Measurements from ENCODE around the gene LRRC42. TPM values are rescaled to one million over a fixed set of nuclear protein-coding genes. Genes with fewer than 3 reads are reported as not detected.
"Not testable (repeated sequence)": the region's sequence is repeated elsewhere in the genome, so short reads cannot be mapped to it uniquely, and the experiment has no call there.

LRRC42 gene
- total and polyA plus RNA-seq, 2 donors from 2014 or later = 23.8 to 25.6 TPM

DNA sequence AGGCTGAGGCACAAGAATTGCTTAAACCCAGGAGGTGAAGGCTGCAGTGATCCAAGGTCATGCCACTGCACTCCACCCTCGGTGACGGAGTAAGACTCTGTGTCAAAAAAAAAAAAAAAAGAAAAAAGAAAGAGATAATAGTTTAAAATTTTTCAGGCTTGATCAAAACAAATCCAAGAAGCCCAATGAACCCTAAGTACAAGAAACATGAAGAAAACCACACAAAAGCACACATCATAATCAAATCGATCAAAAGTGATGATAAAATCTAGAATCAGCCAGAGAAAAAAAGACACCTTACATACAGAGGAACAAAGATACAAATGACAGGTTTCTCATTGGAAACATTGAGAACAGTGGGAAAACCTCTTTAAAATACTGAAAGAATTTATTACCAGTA is 40.3 kb downstream of the LRRC42 start:
- H3K4me3 ChIP-seq (ENCODE audit: low read length in 3 of 3) = no peak overlapping the region
- intact Hi-C loops (cut with DNase I) = no loop called here
- TF ChIP-seq, protein P1, sequence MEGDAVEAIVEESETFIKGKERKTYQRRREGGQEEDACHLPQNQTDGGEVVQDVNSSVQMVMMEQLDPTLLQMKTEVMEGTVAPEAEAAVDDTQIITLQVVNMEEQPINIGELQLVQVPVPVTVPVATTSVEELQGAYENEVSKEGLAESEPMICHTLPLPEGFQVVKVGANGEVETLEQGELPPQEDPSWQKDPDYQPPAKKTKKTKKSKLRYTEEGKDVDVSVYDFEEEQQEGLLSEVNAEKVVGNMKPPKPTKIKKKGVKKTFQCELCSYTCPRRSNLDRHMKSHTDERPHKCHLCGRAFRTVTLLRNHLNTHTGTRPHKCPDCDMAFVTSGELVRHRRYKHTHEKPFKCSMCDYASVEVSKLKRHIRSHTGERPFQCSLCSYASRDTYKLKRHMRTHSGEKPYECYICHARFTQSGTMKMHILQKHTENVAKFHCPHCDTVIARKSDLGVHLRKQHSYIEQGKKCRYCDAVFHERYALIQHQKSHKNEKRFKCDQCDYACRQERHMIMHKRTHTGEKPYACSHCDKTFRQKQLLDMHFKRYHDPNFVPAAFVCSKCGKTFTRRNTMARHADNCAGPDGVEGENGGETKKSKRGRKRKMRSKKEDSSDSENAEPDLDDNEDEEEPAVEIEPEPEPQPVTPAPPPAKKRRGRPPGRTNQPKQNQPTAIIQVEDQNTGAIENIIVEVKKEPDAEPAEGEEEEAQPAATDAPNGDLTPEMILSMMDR (IDR thresholded peaks at IDR 0.05; ENCODE audit: borderline replicate concordance, extremely low read depth, insufficient read depth) = no peak
- H3K9me3 ChIP-seq (ENCODE audit: control insufficient read depth in 2 of 3, insufficient read depth in 1 of 3, low read length in 3 of 3) = no peaks in the 10 kb centered on the region
- no peaks in the 10 kb centered on the region for H3K36me3 ChIP-seq (ENCODE audit: control insufficient read depth in 2 of 3, insufficient read depth in 3 of 3, low read length in 3 of 3)
- DNase-seq (no peak), FAIRE-seq (no peak)
- H3K27ac ChIP-seq (ENCODE audit: low read depth in 2 of 2, low read length in 2 of 2) = no peak overlapping the region
- H3K27me3 ChIP-seq (ENCODE audit: control insufficient read depth, insufficient read depth, low read length) = no peaks in the 10 kb centered on the region
- no peak overlapping the region for H3K9ac ChIP-seq (ENCODE audit: low read length in 3 of 3)
- peaks cover 0 to 13% (median 3%) of the 10 kb centered on the region in 3 donors for H3K4me1 ChIP-seq (ENCODE audit: control insufficient read depth in 2 of 3, insufficient read depth in 2 of 3, low read depth in 1 of 3, low read length in 3 of 3)

DNA sequence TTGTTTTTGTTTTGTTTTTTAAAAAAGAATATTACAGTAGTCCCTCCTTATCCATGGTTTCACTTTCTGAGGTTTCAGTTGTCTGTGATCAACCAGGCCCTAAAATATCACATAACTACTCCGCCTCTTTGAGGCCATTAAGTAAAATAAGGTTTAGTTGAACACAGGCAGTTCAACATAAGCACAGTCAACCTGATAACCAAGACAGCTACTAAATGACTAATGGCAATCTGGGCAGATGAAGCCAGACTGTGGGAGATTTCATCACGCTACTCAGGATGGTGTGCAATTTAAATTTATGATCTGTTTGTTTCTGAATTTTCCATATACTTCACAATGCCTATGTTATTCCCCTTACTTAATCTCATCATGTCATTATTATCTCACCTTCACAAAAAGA is 41.7 kb downstream of the LRRC42 start:
- TF ChIP-seq, protein P1 (IDR thresholded peaks at IDR 0.05; ENCODE audit: borderline replicate concordance, extremely low read depth, insufficient read depth) = no peak
- Histone ChIP-seq H3K9ac (ENCODE audit: low read length in 3 of 3) (no peak overlapping the region), H3K36me3 (ENCODE audit: control insufficient read depth in 2 of 3, insufficient read depth in 3 of 3, low read length in 3 of 3) (no peaks in the 10 kb centered on the region), H3K4me1 (ENCODE audit: control insufficient read depth in 2 of 3, insufficient read depth in 2 of 3, low read depth in 1 of 3, low read length in 3 of 3) (peaks cover 0 to 4% (median 0%) of the 10 kb centered on the region in 3 donors), H3K4me3 (ENCODE audit: low read length in 3 of 3) (no peak overlapping the region), H3K9me3 (ENCODE audit: control insufficient read depth in 2 of 3, insufficient read depth in 1 of 3, low read length in 3 of 3) (no peaks in the 10 kb centered on the region), H3K27ac (ENCODE audit: low read depth in 2 of 2, low read length in 2 of 2) (no peak overlapping the region), H3K27me3 (ENCODE audit: control insufficient read depth, insufficient read depth, low read length) (no peaks in the 10 kb centered on the region)
- intact Hi-C loops (cut with DNase I) = no loop called here
- DNase-seq = no peak
- FAIRE-seq = no peak

DNA sequence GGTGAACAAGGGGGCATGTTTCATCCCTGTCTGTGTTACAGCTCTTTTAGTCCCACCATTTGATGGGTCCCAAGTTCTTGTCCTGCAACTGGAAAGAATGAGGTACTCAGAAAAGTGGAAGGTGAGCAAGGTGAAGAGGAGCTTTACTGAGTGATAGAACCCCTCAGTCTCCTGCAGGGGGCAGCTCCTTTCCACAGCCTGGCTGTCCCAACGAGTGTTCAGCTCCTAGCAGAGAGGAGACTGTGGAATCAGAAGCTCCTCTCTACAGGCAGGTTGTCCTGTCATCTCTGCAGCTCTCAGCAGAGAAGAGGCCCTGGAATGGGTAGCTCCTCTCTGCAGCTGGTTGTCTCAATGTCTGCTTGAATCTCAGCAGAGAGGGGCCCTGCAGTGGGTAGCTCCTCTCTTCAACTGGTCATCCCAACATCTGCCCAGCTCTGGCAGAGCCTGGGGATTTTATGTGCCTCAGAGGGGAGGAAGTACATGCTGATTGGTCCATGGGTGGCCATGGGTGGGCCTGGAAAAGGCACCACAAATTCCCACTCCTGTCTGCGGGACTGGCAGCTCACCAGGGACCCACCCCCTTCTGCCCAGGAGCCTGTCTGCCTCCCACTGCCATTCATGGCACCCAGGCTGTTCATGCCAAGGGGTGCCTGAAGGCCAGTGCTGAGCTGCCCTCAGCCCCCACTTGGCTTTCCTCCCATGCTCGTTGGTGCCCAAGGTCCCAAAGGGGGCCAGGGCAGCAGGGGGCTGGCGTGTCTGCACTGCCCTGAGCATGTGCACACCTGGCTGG is 46.1 kb downstream of the LRRC42 start:
- H3K9ac ChIP-seq (ENCODE audit: low read length in 3 of 3) = no peak overlapping the region
- no peaks in the 10 kb centered on the region for H3K27me3 ChIP-seq (ENCODE audit: control insufficient read depth, insufficient read depth, low read length)
- no peak for DNase-seq
- no peaks in the 10 kb centered on the region for H3K36me3 ChIP-seq (ENCODE audit: control insufficient read depth in 2 of 3, insufficient read depth in 3 of 3, low read length in 3 of 3)
- no peak overlapping the region for H3K27ac ChIP-seq (ENCODE audit: low read depth in 2 of 2, low read length in 2 of 2)
- TF ChIP-seq, protein P1 (IDR thresholded peaks at IDR 0.05; ENCODE audit: borderline replicate concordance, extremely low read depth, insufficient read depth) = no peak
- intact Hi-C loops (cut with DNase I) = no loop called here
- H3K9me3 ChIP-seq (ENCODE audit: control insufficient read depth in 2 of 3, insufficient read depth in 1 of 3, low read length in 3 of 3) = no peaks in the 10 kb centered on the region
- H3K4me1 ChIP-seq (ENCODE audit: control insufficient read depth in 2 of 3, insufficient read depth in 2 of 3, low read depth in 1 of 3, low read length in 3 of 3) = no peaks in the 10 kb centered on the region
- H3K4me3 ChIP-seq (ENCODE audit: low read length in 3 of 3) = no peak overlapping the region
- FAIRE-seq = no peak

DNA sequence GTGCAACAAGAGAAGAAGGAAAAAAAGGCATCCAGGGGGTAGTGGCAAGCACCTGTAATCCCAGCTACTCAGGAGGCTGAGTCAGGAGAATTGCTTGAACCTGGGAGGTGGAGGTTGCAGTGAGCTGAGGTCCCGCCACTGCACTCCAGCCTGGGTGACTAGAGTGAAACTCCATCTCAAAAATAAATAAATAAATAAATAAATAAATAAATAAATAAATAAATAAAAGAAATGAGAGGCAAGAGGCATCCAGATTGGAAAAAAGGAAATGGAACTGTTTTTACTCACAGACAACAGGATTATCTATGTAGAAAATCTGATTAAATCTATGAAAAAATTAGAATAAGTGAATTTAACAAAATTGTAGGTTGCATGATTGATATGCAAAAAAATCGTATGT is 48.4 kb downstream of the LRRC42 start:
- H3K27me3 ChIP-seq (ENCODE audit: control insufficient read depth, insufficient read depth, low read length); H3K36me3 ChIP-seq (ENCODE audit: control insufficient read depth in 2 of 3, insufficient read depth in 3 of 3, low read length in 3 of 3); FAIRE-seq; DNase-seq; H3K9me3 ChIP-seq (ENCODE audit: control insufficient read depth in 2 of 3, insufficient read depth in 1 of 3, low read length in 3 of 3); H3K4me3 ChIP-seq (ENCODE audit: low read length in 3 of 3); H3K27ac ChIP-seq (ENCODE audit: low read depth in 2 of 2, low read length in 2 of 2); H3K9ac ChIP-seq (ENCODE audit: low read length in 3 of 3); H3K4me1 ChIP-seq (ENCODE audit: control insufficient read depth in 2 of 3, insufficient read depth in 2 of 3, low read depth in 1 of 3, low read length in 3 of 3); intact Hi-C loops (cut with DNase I): not testable (repeated sequence)
